Stomach (tissue), 9 donors: ENCODE results near the gene ZNF516. TPM values are rescaled to one million over a fixed set of nuclear protein-coding genes. Genes with fewer than 3 reads are reported as not detected.
"Not testable (repeated sequence)": the region's sequence is repeated elsewhere in the genome, so short reads cannot be mapped to it uniquely, and the experiment has no call there.

Source experiments
- DNase-seq, 2 donors: peaks; one replicate each; pipeline versions ENCODE4 v3.0.0 to v3.0.0-alpha.2; 2013 to 2019
- H3K27ac ChIP-seq, 5 donors: fragments of 200-600 bp in 4 of 5; sonication (generic) in 4 of 5; one replicate each; pipeline ENCODE4 v1.5.1; 2013 to 2019; ENCODE audit warnings: mild to moderate bottlenecking in 1 of 5, moderate library complexity in 1 of 5
- H3K27me3 ChIP-seq, 3 donors: fragments of 200-600 bp; sonication (generic); one replicate each; pipeline ENCODE4 v1.5.1; 2017 to 2019; ENCODE audit warnings: mixed run types in 1 of 3
- H3K36me3 ChIP-seq, 4 donors: fragments of 200-600 bp; sonication (generic); 1 replicate in 3 of 4; 2 replicates in 1 of 4; pipeline ENCODE4 v1.5.1; 2016 to 2019
- H3K4me1 ChIP-seq, 4 donors: fragments of 200-600 bp; sonication (generic); one replicate each; pipeline ENCODE4 v1.5.1; 2016 to 2019
- H3K4me3 ChIP-seq, 4 donors: fragments of 200-600 bp; sonication (generic) in 3 of 4; one replicate each; pipeline ENCODE4 v1.5.1; 2016 to 2019; ENCODE audit warnings: mild to moderate bottlenecking in 1 of 4
- H3K9me3 ChIP-seq, 4 donors: fragments of 200-600 bp; sonication (generic); one replicate each; pipeline ENCODE4 v1.5.1; 2016 to 2019
- CTCF ChIP-seq, 7 experiments: fragments of 450-650 bp in 4 of 7; fragments of 200-600 bp in 3 of 7; sonication (generic) in 3 of 7; IDR thresholded peaks; one replicate each; pipeline ENCODE4 v1.5.1; 2016 to 2019; ENCODE audit warnings: antibody characterized with exemption in 7 of 7, control low read depth in 2 of 7, mild to moderate bottlenecking in 1 of 7
- EP300 ChIP-seq: sonication (generic); formaldehyde crosslinking; IDR thresholded peaks from one replicate; pipeline ENCODE4 v1.6.1; 2017; ENCODE audit warnings: antibody characterized with exemption
- POLR2A ChIP-seq, 4 donors: fragments of 450-650 bp; IDR thresholded peaks; one replicate each; pipeline ENCODE4 v1.6.1; 2016; ENCODE audit warnings: antibody characterized with exemption in 4 of 4, control low read depth in 2 of 4, mild to moderate bottlenecking in 1 of 4, moderate library complexity in 1 of 4
- POLR2AphosphoS5 ChIP-seq, 3 donors: sonication (generic); formaldehyde crosslinking; IDR thresholded peaks; one replicate each; pipeline ENCODE4 v1.6.1; 2016; ENCODE audit warnings: antibody characterized with exemption in 3 of 3
- WGBS, 5 donors: extraction: QIAGEN DNeasy Blood & Tissue Kit in 3 of 5; methylation state at CpG; one replicate each; pipeline versions ENCODE4 v1.1.5 to v1.1.7; 2013 to 2018; 5-methylcytosine and 5-hydroxymethylcytosine counted together
- intact Hi-C: fragments of 100-400 bp; cut with DNase I; formaldehyde crosslinking; loops from one replicate; pipeline ENCODE4 v1.15.1; 2023; ENCODE audit warnings: low total_unique reads
- polyA plus RNA-seq, 3 donors: library from polyadenylated mRNA; stranded (reverse); fragments of 200-250 nt; gene quantifications; one replicate each; pipeline ENCODE4 v1.2.3, GENCODE V29; 2013
- total RNA-seq, 5 donors: library from RNA; depleted of rRNA; stranded (reverse); fragments of >200 nt; gene quantifications; one replicate each; pipeline versions ENCODE4 v1.1.0 to v1.2.3, GENCODE V29; 2014 to 2016
- donor health status: healthy with polysubstance abuse.
- donor health status: Bipolar disorder and iron deficiency.
- donor health status: healthy.

Gene ZNF516
- total and polyA plus RNA-seq, 8 donors = 2.3 to 25.9 (median 14.4) TPM

GRCh38 chr18:76475450-76476194 is 19.4 kb downstream of the ZNF516 start:
- intact Hi-C loops = no loop called here
- no peak for TF ChIP-seq EP300
- no peak for TF ChIP-seq CTCF (IDR thresholded peaks at IDR 0.05)
- TF ChIP-seq POLR2A (IDR thresholded peaks at IDR 0.05) = no peak
- no peak for TF ChIP-seq POLR2AphosphoS5 (IDR thresholded peaks at IDR 0.05)

DNA sequence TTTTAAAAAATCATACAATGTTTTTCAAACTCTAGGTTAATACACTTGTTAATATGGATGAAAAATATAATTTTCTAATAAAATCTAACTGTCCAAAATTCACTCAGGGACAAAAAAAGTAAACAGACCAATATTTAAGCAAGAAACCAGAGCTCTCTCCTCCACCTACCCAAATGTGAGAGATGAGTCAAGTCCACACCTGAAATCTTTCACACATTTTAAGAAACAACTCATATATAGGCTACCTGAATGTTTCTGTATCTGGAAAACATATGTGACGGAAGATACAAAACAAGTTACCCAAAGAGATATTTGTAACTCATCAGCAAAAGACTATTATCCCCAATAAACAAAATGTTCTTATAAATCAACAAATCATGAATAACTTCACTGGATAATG is 20.2 kb downstream of the ZNF516 start:
- Histone ChIP-seq H3K4me3 (no peak overlapping the region), H3K27ac (no peak overlapping the region), H3K4me1 (peaks cover 4 to 80% (median 40%) of the 10 kb centered on the region in 4 donors), H3K36me3 (no peaks in the 10 kb centered on the region), H3K27me3 (no peaks in the 10 kb centered on the region), H3K9me3 (no peaks in the 10 kb centered on the region)
- TF ChIP-seq EP300 (no peak), POLR2A (IDR thresholded peaks at IDR 0.05) (no peak), POLR2AphosphoS5 (IDR thresholded peaks at IDR 0.05) (no peak), CTCF (IDR thresholded peaks at IDR 0.05) (no peak)
- intact Hi-C loops = no loop called here
- no peak for DNase-seq
- WGBS, 5 donors = 88 to 97% (median 95%) methylated on average over 1 of the region's 1 CpG

More at GRCh38 chr18:76475450-76476194, 19.4 kb downstream of the ZNF516 start:
- Histone ChIP-seq H3K36me3 (no peaks in the 10 kb centered on the region), H3K9me3 (no peaks in the 10 kb centered on the region), H3K27ac (peak overlapping the region in 4 of 5 donors; percentile 66 to 79 (median 74)), H3K4me1 (peaks cover 4 to 73% (median 34%) of the 10 kb centered on the region in 4 donors), H3K27me3 (no peaks in the 10 kb centered on the region), H3K4me3 (no peak overlapping the region)
- DNase-seq = no peak
- 70 to 79% (median 74%) methylated on average over 12 of the region's 12 CpGs for WGBS, 5 donors

DNA sequence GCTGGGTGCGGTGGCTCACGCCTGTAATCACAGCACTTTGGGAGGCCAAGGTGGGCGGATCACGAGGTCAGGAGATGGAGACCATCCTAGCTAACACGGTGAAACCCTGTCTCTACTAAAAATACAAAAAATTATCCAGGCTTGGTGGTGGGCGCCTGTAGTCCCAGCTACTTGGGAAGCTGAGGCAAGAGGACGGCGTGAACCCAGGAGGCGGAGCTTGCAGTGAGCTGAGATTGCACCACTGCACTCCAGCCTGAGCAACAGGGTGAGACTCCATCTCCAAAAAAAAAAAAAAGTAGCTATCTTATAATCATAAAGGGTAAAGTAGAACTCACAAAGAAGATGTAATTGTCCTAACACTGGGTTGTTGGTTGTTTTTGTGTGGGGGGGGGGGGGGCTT is 21.5 kb downstream of the ZNF516 start:
- intact Hi-C loops = not testable (repeated sequence)

DNA sequence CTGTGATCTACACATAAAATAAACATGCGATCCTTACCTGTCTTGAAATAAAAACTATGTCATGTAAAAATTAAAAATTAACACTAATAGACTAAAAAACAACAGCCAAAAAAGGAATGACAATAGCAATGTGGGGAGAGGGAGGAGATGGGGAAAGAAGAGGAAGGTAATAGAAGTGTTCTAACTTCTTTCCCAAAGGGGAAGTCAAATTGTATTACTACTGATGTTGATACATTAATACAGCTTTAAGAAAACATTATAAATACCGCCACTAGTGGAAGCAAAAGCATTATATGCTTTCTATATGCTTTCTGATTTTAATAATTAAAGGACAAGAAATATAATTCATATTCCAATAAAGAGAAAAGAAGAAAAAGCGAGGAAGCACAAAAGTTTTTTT is 22.2 kb downstream of the ZNF516 start:
- H3K4me3 ChIP-seq = no peak overlapping the region
- no peak for DNase-seq
- no peak overlapping the region for H3K27ac ChIP-seq
- H3K27me3 ChIP-seq = no peaks in the 10 kb centered on the region
- WGBS, 5 donors = 93 to 96% (median 96%) methylated on average over 3 of the region's 3 CpGs
- H3K9me3 ChIP-seq = no peaks in the 10 kb centered on the region
- no peaks in the 10 kb centered on the region for H3K36me3 ChIP-seq
- TF ChIP-seq EP300 (no peak), POLR2A (IDR thresholded peaks at IDR 0.05) (no peak), POLR2AphosphoS5 (IDR thresholded peaks at IDR 0.05) (no peak), CTCF (IDR thresholded peaks at IDR 0.05) (no peak)
- intact Hi-C loops = no loop called here
- peaks cover 4 to 85% (median 35%) of the 10 kb centered on the region in 4 donors for H3K4me1 ChIP-seq

More for the DNA sequence above, 21.5 kb downstream of the ZNF516 start:
- H3K4me3 ChIP-seq, DNase-seq, H3K27ac ChIP-seq, H3K27me3 ChIP-seq, H3K36me3 ChIP-seq, H3K9me3 ChIP-seq: not testable (repeated sequence)
- H3K4me1 ChIP-seq = peaks cover 4 to 83% (median 35%) of the 10 kb centered on the region in 4 donors
- 90 to 96% (median 93%) methylated on average over 9 of the region's 9 CpGs for WGBS, 5 donors

DNA sequence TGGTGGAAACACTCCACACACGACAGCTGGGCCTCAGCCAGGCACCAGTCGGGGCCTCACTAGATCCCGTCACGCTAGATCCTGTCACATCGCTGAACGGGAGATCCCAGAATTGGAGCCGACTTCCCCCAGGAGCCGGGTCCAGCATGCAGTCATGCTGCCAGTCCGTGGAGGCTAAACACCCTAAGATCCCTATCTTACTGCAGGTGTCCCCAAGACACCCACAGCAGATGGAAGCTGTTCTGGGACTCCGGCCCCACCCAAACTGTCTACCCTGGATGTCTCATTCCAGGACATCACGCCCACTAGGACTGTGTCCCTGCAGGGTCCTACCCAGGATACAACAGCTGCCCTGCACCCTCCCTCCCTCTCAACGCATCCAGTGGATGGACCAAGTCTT is 23.4 kb downstream of the ZNF516 start:
- TF ChIP-seq EP300 = no peak
- TF ChIP-seq POLR2AphosphoS5 (IDR thresholded peaks at IDR 0.05) = no peak
- no peak for TF ChIP-seq CTCF (IDR thresholded peaks at IDR 0.05)
- TF ChIP-seq POLR2A (IDR thresholded peaks at IDR 0.05) = no peak
- Histone ChIP-seq H3K9me3 (no peaks in the 10 kb centered on the region), H3K27ac (no peak overlapping the region), H3K4me1 (peaks cover 0 to 84% (median 30%) of the 10 kb centered on the region in 4 donors), H3K36me3 (no peaks in the 10 kb centered on the region), H3K27me3 (no peaks in the 10 kb centered on the region), H3K4me3 (no peak overlapping the region)
- intact Hi-C loops = no loop called here
- DNase-seq = no peak
- WGBS, 5 donors = 89 to 96% (median 93%) methylated on average over 9 to 12 of the region's 12 CpGs
